H1 (cell line): ENCODE data around the gene RNASEH2C. TPM values are rescaled to one million over a fixed set of nuclear protein-coding genes. Genes with fewer than 3 reads are reported as not detected.

Experiments used
- CTCF ChIA-PET: fragments of 300-600 bp; sonication (Branson Sonifier 250); formaldehyde crosslinking; loops from one replicate; lab custom pipeline; 2021; ENCODE audit not compliant: partially characterized antibody; lab: Charles Lee
- POLR2A ChIA-PET: fragments of 300-600 bp; sonication (Branson Sonifier 250); formaldehyde crosslinking; loops from one replicate; lab custom pipeline; 2021; ENCODE audit warnings: inconsistent platforms; ENCODE audit not compliant: partially characterized antibody; lab: Charles Lee
- DNase-seq, 2 experiments: peaks; one replicate each; pipeline versions ENCODE4 v3.0.0 to v3.0.0-alpha.2; 2010 to 2022; ENCODE audit warnings: low spot score in 2 of 2, low read depth in 1 of 2, mixed read lengths in 1 of 2
- FAIRE-seq: peaks from 2 replicates; lab custom pipeline; 2011; peaks lifted over from hg19 to GRCh38; lab: Jason Lieb, UNC
- H2AFZ ChIP-seq: 2 replicates; pipeline ENCODE4 v1.8.1; 2012; ENCODE audit warnings: low read length, inconsistent platforms
- H2AK5ac ChIP-seq: 2 replicates; pipeline ENCODE4 v1.6.1; 2013; ENCODE audit warnings: low read depth, low read length
- H2BK120ac ChIP-seq: replicated peaks from 2 replicates; pipeline ENCODE3; 2013; ENCODE audit warnings: low read depth, low read length, inconsistent platforms
- H2BK12ac ChIP-seq: 2 replicates; pipeline ENCODE4 v1.6.1; 2013; ENCODE audit warnings: low read depth, low read length
- H2BK15ac ChIP-seq: 2 replicates; pipeline ENCODE4 v1.6.1; 2013; ENCODE audit warnings: low read length
- H2BK20ac ChIP-seq: 2 replicates; pipeline ENCODE4 v1.6.1; 2013; ENCODE audit warnings: low read length
- H2BK5ac ChIP-seq: 2 replicates; pipeline ENCODE4 v1.6.1; 2013; ENCODE audit warnings: low read depth, low read length
- H3K14ac ChIP-seq: 2 replicates; pipeline ENCODE4 v1.6.1; 2013; ENCODE audit warnings: inconsistent platforms; ENCODE audit not compliant: insufficient read length
- H3K18ac ChIP-seq: 2 replicates; pipeline ENCODE4 v1.6.1; 2013; ENCODE audit warnings: low read length; ENCODE audit errors: extremely low read depth
- H3K23ac ChIP-seq: 2 replicates; pipeline ENCODE4 v1.6.1; 2013; ENCODE audit warnings: inconsistent platforms; ENCODE audit not compliant: insufficient read length
- H3K23me2 ChIP-seq: 2 replicates; pipeline ENCODE4 v1.6.1; 2013; ENCODE audit warnings: low read depth, low read length
- H3K27ac ChIP-seq: 2 replicates; pipeline ENCODE4 v1.6.1; 2011; ENCODE audit warnings: low read depth, low read length, inconsistent platforms
- H3K27me3 ChIP-seq, 4 experiments: replicated peaks in 1 of 4; 1 replicate in 1 of 4; 2 replicates in 3 of 4; pipeline versions ENCODE4 v1.6.1 to v1.8.1; 2011 to 2013; ENCODE audit warnings: low read length in 3 of 4, mild to moderate bottlenecking in 3 of 4, inconsistent platforms in 2 of 4, mixed read lengths in 2 of 4, moderate library complexity in 1 of 4; ENCODE audit not compliant: control insufficient read depth in 3 of 4, insufficient read depth in 3 of 4; ENCODE audit errors: extremely low read depth in 1 of 4
- H3K36me3 ChIP-seq, 4 experiments: 2 replicates each; pipeline versions ENCODE4 v1.6.1 to v1.8.1; 2011 to 2013; ENCODE audit warnings: mild to moderate bottlenecking in 4 of 4, low read length in 3 of 4, moderate library complexity in 2 of 4, control low read depth in 1 of 4, inconsistent platforms in 1 of 4; ENCODE audit not compliant: insufficient read depth in 4 of 4, control insufficient read depth in 2 of 4
- H3K4ac ChIP-seq: replicated peaks from 2 replicates; pipeline ENCODE3; 2013; ENCODE audit warnings: low read length, low read depth, mixed read lengths, inconsistent platforms; ENCODE audit not compliant: insufficient read length
- H3K4me1 ChIP-seq, 4 experiments: replicated peaks in 1 of 4; 1 replicate in 1 of 4; 2 replicates in 3 of 4; pipeline versions ENCODE4 v1.6.1 to v1.8.1; 2011 to 2013; ENCODE audit warnings: low read length in 3 of 4, inconsistent platforms in 2 of 4, mixed read lengths in 1 of 4; ENCODE audit not compliant: insufficient read depth in 4 of 4, control insufficient read depth in 3 of 4
- H3K4me2 ChIP-seq, 2 experiments: 2 replicates each; pipeline versions ENCODE4 v1.6.1 to v1.8.1; 2011 to 2013; ENCODE audit warnings: low read depth in 2 of 2, low read length in 2 of 2, control low read depth in 1 of 2, inconsistent platforms in 1 of 2, mild to moderate bottlenecking in 1 of 2; ENCODE audit not compliant: insufficient read depth in 1 of 2
- H3K4me3 ChIP-seq, 4 experiments: fragments of 200-600, 300-600 bp in 1 of 4; sonication (generic), shearing (Covaris generic), sonication (Bioruptor Twin) in 1 of 4; 2 replicates each; pipeline versions ENCODE4 v1.5.1 to v1.8.1; 2011 to 2016; ENCODE audit warnings: low read length in 4 of 4, low read depth in 3 of 4, control low read depth in 2 of 4, inconsistent platforms in 2 of 4, mild to moderate bottlenecking in 2 of 4, mixed read lengths in 1 of 4, moderate library complexity in 1 of 4; ENCODE audit not compliant: insufficient read depth in 2 of 4; ENCODE audit errors: extremely low read depth in 1 of 4
- H3K56ac ChIP-seq: replicated peaks from 2 replicates; pipeline ENCODE3; 2013; ENCODE audit warnings: low read depth, mild to moderate bottlenecking, mixed read lengths, low read length, inconsistent platforms; ENCODE audit not compliant: insufficient read length
- H3K79me1 ChIP-seq: 2 replicates; pipeline ENCODE4 v1.6.1; 2013; ENCODE audit warnings: low read depth, low read length, control low read depth
- H3K79me2 ChIP-seq, 2 experiments: 2 replicates each; pipeline versions ENCODE4 v1.6.1 to v1.8.1; 2012 to 2013; ENCODE audit warnings: low read length in 2 of 2, mild to moderate bottlenecking in 2 of 2, inconsistent platforms in 1 of 2; ENCODE audit not compliant: insufficient read depth in 2 of 2, control insufficient read depth in 1 of 2
- H3K9ac ChIP-seq, 4 experiments: replicated peaks in 1 of 4; 1 replicate in 1 of 4; 2 replicates in 3 of 4; pipeline versions ENCODE4 v1.6.1 to v1.8.1; 2011 to 2013; ENCODE audit warnings: low read depth in 3 of 4, low read length in 3 of 4, control low read depth in 2 of 4, mild to moderate bottlenecking in 2 of 4, moderate library complexity in 2 of 4, inconsistent platforms in 1 of 4; ENCODE audit errors: extremely low read depth in 1 of 4
- H3K9me3 ChIP-seq, 2 experiments: 2 replicates each; pipeline versions ENCODE4 v1.6.1 to v1.8.1; 2012 to 2013; ENCODE audit warnings: mild to moderate bottlenecking in 2 of 2, moderate library complexity in 2 of 2, control low read depth in 1 of 2, inconsistent platforms in 1 of 2, low read depth in 1 of 2, low read length in 1 of 2, mixed read lengths in 1 of 2; ENCODE audit not compliant: insufficient read depth in 2 of 2
- H4K20me1 ChIP-seq, 2 experiments: replicated peaks in 1 of 2; 2 replicates each; pipeline versions ENCODE3 to v1.8.1; 2011 to 2013; ENCODE audit warnings: inconsistent platforms in 2 of 2, low read length in 2 of 2, mild to moderate bottlenecking in 1 of 2; ENCODE audit not compliant: insufficient read depth in 2 of 2, control insufficient read depth in 1 of 2
- H4K5ac ChIP-seq: 2 replicates; pipeline ENCODE4 v1.6.1; 2013; ENCODE audit warnings: low read length, low read depth, mixed read lengths, inconsistent platforms; ENCODE audit not compliant: insufficient read length
- H4K8ac ChIP-seq: 2 replicates; pipeline ENCODE4 v1.8.0; 2013; ENCODE audit warnings: mild to moderate bottlenecking, moderate library complexity, low read length, inconsistent platforms; ENCODE audit not compliant: insufficient read depth; ENCODE audit errors: extremely low read depth
- H4K91ac ChIP-seq: replicated peaks from 2 replicates; pipeline ENCODE3; 2013; ENCODE audit warnings: low read length, mixed read lengths, inconsistent platforms; ENCODE audit not compliant: insufficient read length
- ASH2L ChIP-seq: fragments of 200-600, 300-600 bp; sonication (generic); IDR thresholded peaks from one replicate; pipeline ENCODE4 v1.7.1; 2017; ENCODE audit warnings: low read length
- BRCA1 ChIP-seq: IDR thresholded peaks from 2 replicates; pipeline ENCODE4 v1.6.1; 2012; ENCODE audit warnings: low read depth, low read length, improper control_type of control experiment
- CTBP2 ChIP-seq: IDR thresholded peaks from 2 replicates; pipeline ENCODE4 v1.7.0; 2011; ENCODE audit warnings: borderline replicate concordance, mild to moderate bottlenecking, moderate library complexity, mixed read lengths, low read length; ENCODE audit not compliant: insufficient read depth, insufficient read length
- EP300 ChIP-seq, 2 experiments: IDR thresholded peaks; 1 replicate in 1 of 2; 2 replicates in 1 of 2; pipeline ENCODE4 v1.6.1; 2011 to 2012; ENCODE audit warnings: low read depth in 2 of 2, low read length in 2 of 2, mild to moderate bottlenecking in 2 of 2, borderline replicate concordance in 1 of 2, inconsistent platforms in 1 of 2, moderate library complexity in 1 of 2
- GABPA ChIP-seq: IDR thresholded peaks from 2 replicates; pipeline ENCODE4 v1.6.1; 2011; ENCODE audit warnings: mild to moderate bottlenecking, low read length, moderate library complexity, borderline replicate concordance; ENCODE audit not compliant: insufficient read depth
- KDM5A ChIP-seq: fragments of 200-600 bp; IDR thresholded peaks from 2 replicates; pipeline ENCODE4 v1.7.1; 2012; ENCODE audit warnings: mild to moderate bottlenecking, low read length, inconsistent platforms, mixed read lengths
- MAFK ChIP-seq: IDR thresholded peaks from 2 replicates; pipeline ENCODE4 v1.6.1; 2012; ENCODE audit warnings: low read depth, mild to moderate bottlenecking, improper control_type of control experiment, low read length
- RNF2 ChIP-seq: fragments of 200-900, 300-1000 bp; sonication (generic); IDR thresholded peaks from 2 replicates; pipeline ENCODE4 v1.7.1; 2016; ENCODE audit warnings: borderline replicate concordance, low read depth, mild to moderate bottlenecking, antibody characterized with exemption, low read length; ENCODE audit not compliant: poor library complexity, severe bottlenecking; ENCODE audit errors: missing control alignments
- SIRT6 ChIP-seq: IDR thresholded peaks from one replicate; pipeline ENCODE4 v1.7.1; 2012; ENCODE audit warnings: low read length, inconsistent platforms
- SP4 ChIP-seq: IDR thresholded peaks from 2 replicates; pipeline ENCODE4 v1.6.1; 2012; ENCODE audit warnings: low read length, inconsistent platforms
- WGBS, 2 experiments: shearing (Covaris generic) in 1 of 2; methylation state at CpG; one replicate each; pipeline versions ENCODE4 v1.1.6 to v1.1.7; 2013 to 2015; ENCODE audit warnings: low lambda C conversion rate in 2 of 2, mixed read lengths in 2 of 2, inconsistent platforms in 1 of 2, low coverage in 1 of 2, missing lambda C conversion rate in 1 of 2; ENCODE audit not compliant: insufficient replicate concordance in 2 of 2, insufficient coverage in 1 of 2, insufficient read length in 1 of 2; ENCODE audit errors: extremely low coverage in 1 of 2, missing lambda C conversion rate in 1 of 2; 5-methylcytosine and 5-hydroxymethylcytosine counted together
- polyA plus RNA-seq, 7 experiments: library from polyadenylated mRNA; depleted of rRNA in 3 of 7; stranded (reverse) in 5 of 7; unstranded in 2 of 7; fragments of >200 nt in 5 of 7; fragments of 200-250 nt in 2 of 7; gene quantifications; 1 replicate in 5 of 7; 2 replicates in 1 of 7; 4 replicates in 1 of 7; pipeline versions ENCODE4 v1.2.1 to v1.2.3, GENCODE V29; 2011 to 2013; ENCODE audit warnings: missing spikeins in 2 of 7, mixed read lengths in 2 of 7
- total RNA-seq: library from RNA; stranded (reverse); fragmentation: NEBNext Ultra II Directional; extraction: Animal tissue kit (Norgen Biotek cat#: 25700); gene quantifications from 2 replicates; pipeline ENCODE4 v1.2.1, GENCODE V29; 2021

RNASEH2C gene
- total and polyA plus RNA-seq, 2 of the 8 experiments (the other 6 are each of a cell fraction or from before 2014, with no cell fraction given): 40.2 to 60.3 TPM

GRCh38 chr11:65714433-65714832 lies 6.2 kb downstream of the RNASEH2C start:
- no peak overlapping the region for H4K5ac ChIP-seq
- H3K9ac ChIP-seq: no peak overlapping the region
- H3K4me3 ChIP-seq: no peak overlapping the region
- H3K14ac ChIP-seq: no peak overlapping the region
- H3K18ac ChIP-seq: no peak overlapping the region
- H3K27ac ChIP-seq: no peak overlapping the region
- H3K56ac ChIP-seq: no peak overlapping the region
- no peak overlapping the region for H2BK5ac ChIP-seq
- H3K79me2 ChIP-seq: 0 out of 4 replicates have a peak, but pooled peaks cover 0 to under 1% of the 10 kb centered on the region in 2 experiments
- H3K4ac ChIP-seq: no peak overlapping the region
- peaks cover 0 to 17% of the 10 kb centered on the region in 2 experiments for H4K20me1 ChIP-seq
- H3K27me3 ChIP-seq: no peaks in the 10 kb centered on the region
- no peak overlapping the region for H3K23ac ChIP-seq
- WGBS, 2 experiments: 97% methylated on average over 16 of the region's 16 CpGs; no CpG with 5 or more reads in 1 of the 2 experiments
- peaks cover 23 to 44% (median 43%) of the 10 kb centered on the region in 4 experiments for H3K36me3 ChIP-seq
- H2AK5ac ChIP-seq: no peak overlapping the region
- no peak overlapping the region for H4K91ac ChIP-seq
- no peaks in the 10 kb centered on the region for H3K9me3 ChIP-seq
- H3K79me1 ChIP-seq: peaks cover 2% of the 10 kb centered on the region
- no peak overlapping the region for H2BK12ac ChIP-seq
- no peak for TF ChIP-seq CTBP2
- TF ChIP-seq RNF2: no peak
- TF ChIP-seq SIRT6: no peak
- TF ChIP-seq SP4: no peak
- TF ChIP-seq ASH2L: no peak
- TF ChIP-seq EP300 (IDR thresholded peaks at IDR 0.05; ENCODE audit: borderline replicate concordance in 1 of 2, low read depth in 2 of 2, low read length in 2 of 2): no peak
- TF ChIP-seq GABPA: no peak
- no peak for TF ChIP-seq BRCA1
- no peak for TF ChIP-seq KDM5A
- TF ChIP-seq MAFK: no peak
- TF ChIP-seq, all 59 proteins: peak for 0
- H3K4me1 ChIP-seq: peaks cover 2 to 7% (median 3%) of the 10 kb centered on the region in 4 experiments; a peak in 3 of 7 replicates
- H2BK120ac ChIP-seq: no peak overlapping the region
- H2AFZ ChIP-seq: no peak overlapping the region
- no peak overlapping the region for H4K8ac ChIP-seq
- POLR2A ChIA-PET: interaction anchor here (0.6 to 3.0 kb wide), 9 partner anchors 10 to 139 kb away, joined by 3 to 8 read pairs (median 4); no protein-coding TSS in a partner anchor
- no peak overlapping the region for H3K4me2 ChIP-seq
- DNase-seq (no peak), FAIRE-seq (no peak)
- no peak overlapping the region for H2BK20ac ChIP-seq
- H3K23me2 ChIP-seq: peaks cover 3% of the 10 kb centered on the region; the same call in 1 of the 2 replicates
- no peak overlapping the region for H2BK15ac ChIP-seq
- CTCF ChIA-PET: interaction anchor here (0.6 to 4.9 kb wide), 10 partner anchors 9 to 670 kb away, joined by 3 to 33 read pairs (median 5); partner anchors contain the start of gene FIBP
